Testis (tissue), 2 donors: ENCODE measurements around the gene PEPD.

Experiments used
- POLR2A ChIP-seq: fragments of 450-650 bp; IDR thresholded peaks from one replicate; pipeline ENCODE4 v1.6.1; 2017; ENCODE audit warnings: antibody characterized with exemption, mild to moderate bottlenecking, moderate library complexity
- TF ChIP-seq, protein P1 (sequence below), 3 experiments: fragments of 450-650 bp in 2 of 3; fragments of 200-600 bp in 1 of 3; sonication (generic) in 1 of 3; IDR thresholded peaks; one replicate each; pipeline ENCODE4 v1.5.1; 2016 to 2019; ENCODE audit warnings: antibody characterized with exemption in 3 of 3, mild to moderate bottlenecking in 2 of 3, moderate library complexity in 1 of 3

DNA sequence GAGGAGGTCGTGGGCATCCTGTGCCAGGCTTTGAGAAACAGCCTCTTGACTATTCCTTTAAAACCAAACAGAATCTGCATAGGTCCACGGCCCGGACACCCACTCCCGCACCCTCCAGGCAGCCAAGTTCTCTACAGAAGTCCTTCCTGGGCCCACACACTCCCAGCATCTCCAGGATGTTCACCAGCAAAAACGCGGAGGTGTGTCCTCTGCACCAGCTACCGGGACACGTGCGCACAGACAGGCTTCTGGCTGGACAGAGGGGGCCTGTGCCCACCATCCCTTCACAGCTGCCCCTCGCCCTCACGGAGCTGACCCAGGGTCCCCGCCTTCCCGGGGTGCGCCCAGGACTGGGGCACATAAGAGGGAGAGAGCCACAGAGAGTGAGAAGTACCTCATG, 103.8 kb downstream of the PEPD start:
- TF ChIP-seq, protein P1, sequence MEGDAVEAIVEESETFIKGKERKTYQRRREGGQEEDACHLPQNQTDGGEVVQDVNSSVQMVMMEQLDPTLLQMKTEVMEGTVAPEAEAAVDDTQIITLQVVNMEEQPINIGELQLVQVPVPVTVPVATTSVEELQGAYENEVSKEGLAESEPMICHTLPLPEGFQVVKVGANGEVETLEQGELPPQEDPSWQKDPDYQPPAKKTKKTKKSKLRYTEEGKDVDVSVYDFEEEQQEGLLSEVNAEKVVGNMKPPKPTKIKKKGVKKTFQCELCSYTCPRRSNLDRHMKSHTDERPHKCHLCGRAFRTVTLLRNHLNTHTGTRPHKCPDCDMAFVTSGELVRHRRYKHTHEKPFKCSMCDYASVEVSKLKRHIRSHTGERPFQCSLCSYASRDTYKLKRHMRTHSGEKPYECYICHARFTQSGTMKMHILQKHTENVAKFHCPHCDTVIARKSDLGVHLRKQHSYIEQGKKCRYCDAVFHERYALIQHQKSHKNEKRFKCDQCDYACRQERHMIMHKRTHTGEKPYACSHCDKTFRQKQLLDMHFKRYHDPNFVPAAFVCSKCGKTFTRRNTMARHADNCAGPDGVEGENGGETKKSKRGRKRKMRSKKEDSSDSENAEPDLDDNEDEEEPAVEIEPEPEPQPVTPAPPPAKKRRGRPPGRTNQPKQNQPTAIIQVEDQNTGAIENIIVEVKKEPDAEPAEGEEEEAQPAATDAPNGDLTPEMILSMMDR (IDR thresholded peaks at IDR 0.05) = no peak
- TF ChIP-seq POLR2A = no peak
